Upper lobe of left lung (tissue), 6 donors: ENCODE measurements around the gene KRTAP6-1. TPM values are rescaled to one million over a fixed set of nuclear protein-coding genes. Genes with fewer than 3 reads are reported as not detected.

Experiments
- ATAC-seq, 2 donors: fragments of 200-7000 bp; cut with Tn5 transposase; one replicate each; pipeline ENCODE4 v1.9.1; 2022; ENCODE audit warnings: mild to moderate bottlenecking in 2 of 2, moderate library complexity in 2 of 2; ENCODE audit not compliant: low FRiP score in 2 of 2
- DNase-seq, 2 donors: peaks; one replicate each; pipeline ENCODE4 v3.0.0-alpha.2; 2019 to 2020
- H3K27ac ChIP-seq, 4 donors: fragments of 200-600 bp; sonication (generic); one replicate each; pipeline ENCODE4 v1.5.1; 2016 to 2019
- H3K27me3 ChIP-seq, 4 donors: fragments of 200-600 bp; sonication (generic); one replicate each; pipeline ENCODE4 v1.5.1; 2017 to 2019
- H3K36me3 ChIP-seq, 4 donors: fragments of 200-600 bp; sonication (generic); one replicate each; pipeline ENCODE4 v1.5.1; 2016 to 2019
- H3K4me1 ChIP-seq, 4 donors: fragments of 200-600 bp; sonication (generic); one replicate each; pipeline ENCODE4 v1.5.1; 2018 to 2019
- H3K4me3 ChIP-seq, 4 donors: fragments of 200-600 bp; sonication (generic); one replicate each; pipeline ENCODE4 v1.5.1; 2017 to 2019; ENCODE audit warnings: mild to moderate bottlenecking in 2 of 4, moderate library complexity in 1 of 4
- H3K9me3 ChIP-seq, 4 donors: fragments of 200-600 bp; sonication (generic); one replicate each; pipeline ENCODE4 v1.5.1; 2018 to 2019
- EP300 ChIP-seq, 4 donors: sonication (generic); formaldehyde crosslinking; IDR thresholded peaks; one replicate each; pipeline ENCODE4 v1.5.1; 2017; ENCODE audit warnings: antibody characterized with exemption in 4 of 4, control low read depth in 2 of 4
- POLR2A ChIP-seq, 4 donors: fragments of 450-650 bp; IDR thresholded peaks; one replicate each; pipeline ENCODE4 v1.5.1; 2016 to 2017; ENCODE audit warnings: antibody characterized with exemption in 4 of 4, mild to moderate bottlenecking in 2 of 4
- POLR2AphosphoS5 ChIP-seq, 2 donors: sonication (generic); formaldehyde crosslinking; IDR thresholded peaks; one replicate each; pipeline ENCODE4 v1.5.1; 2017; ENCODE audit warnings: antibody characterized with exemption in 2 of 2
- WGBS, 2 donors: methylation state at CpG; one replicate each; pipeline ENCODE4 v1.1.5; 2017 to 2018; 5-methylcytosine and 5-hydroxymethylcytosine counted together
- total RNA-seq, 6 donors: library from RNA; depleted of rRNA in 4 of 6; stranded (reverse); fragments of >200 nt in 4 of 6; gene quantifications; one replicate each; pipeline versions ENCODE4 v1.1.0 to v1.2.1, GENCODE V29; 2016 to 2021
- TF ChIP-seq, protein P1 (sequence below), 6 experiments: fragments of 450-650 bp in 4 of 6; fragments of 200-600 bp in 2 of 6; sonication (generic) in 2 of 6; IDR thresholded peaks; one replicate each; pipeline ENCODE4 v1.5.1; 2016 to 2019; ENCODE audit warnings: antibody characterized with exemption in 6 of 6
- donor health status: DM: no; HTN: no; CAD: no; lungs with moderate emphysema.
- donor health status: DM: no; HTN: yes; CAD: no; lungs with severe emphysema.

The KRTAP6-1 gene
- total RNA-seq, 6 donors from 2014 or later = not detected

DNA sequence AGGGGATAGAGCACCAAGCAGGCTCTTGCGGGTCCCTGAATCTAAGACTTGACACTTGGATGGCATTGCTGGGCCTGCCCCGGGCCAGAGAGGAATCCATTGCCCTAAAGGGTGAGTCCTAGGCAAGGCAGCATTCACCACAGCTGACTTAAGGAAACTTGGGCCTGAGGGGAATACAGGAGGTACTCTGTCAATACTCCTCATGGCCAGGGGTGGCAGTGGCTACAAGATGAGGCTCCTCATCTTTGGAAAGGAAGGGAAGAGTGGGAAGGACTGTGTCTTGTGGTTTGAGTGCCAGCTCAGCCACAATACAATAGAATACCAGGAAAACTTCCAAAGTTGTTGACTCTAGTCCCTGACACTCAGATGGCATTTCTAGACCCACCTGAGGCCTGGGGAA lies 7.8 kb downstream of the KRTAP6-1 start:
- ATAC-seq = no peak
- WGBS, 2 donors = 93 to 100% methylated on average over 2 of the region's 2 CpGs

GRCh38 chr21:30600787-30601186 lies 12.9 kb downstream of the KRTAP6-1 start, which contains the start of gene KRTAP22-1:
TSS of gene KRTAP22-1 (plus strand) at chr21:30601087.
- no peaks in the 10 kb centered on the region for H3K36me3 ChIP-seq
- DNase-seq (no peak), ATAC-seq (no peak)
- no peaks in the 10 kb centered on the region for H3K9me3 ChIP-seq
- H3K4me3 ChIP-seq = no peak within 1 kb of the TSS
- 0 to 95% methylated on average over 1 of the region's 1 CpG for WGBS, 2 donors
- no peaks in the 10 kb centered on the region for H3K4me1 ChIP-seq
- H3K27ac ChIP-seq = no peak within 1 kb of the TSS
- no peaks in the 10 kb centered on the region for H3K27me3 ChIP-seq
- TF ChIP-seq EP300 (IDR thresholded peaks at IDR 0.05) = no peak
- no peak for TF ChIP-seq POLR2A (IDR thresholded peaks at IDR 0.05)
- TF ChIP-seq POLR2AphosphoS5 (IDR thresholded peaks at IDR 0.05) = no peak

More for the DNA sequence above, 7.8 kb downstream of the KRTAP6-1 start:
- no peak for TF ChIP-seq POLR2A (IDR thresholded peaks at IDR 0.05)
- TF ChIP-seq, protein P1, sequence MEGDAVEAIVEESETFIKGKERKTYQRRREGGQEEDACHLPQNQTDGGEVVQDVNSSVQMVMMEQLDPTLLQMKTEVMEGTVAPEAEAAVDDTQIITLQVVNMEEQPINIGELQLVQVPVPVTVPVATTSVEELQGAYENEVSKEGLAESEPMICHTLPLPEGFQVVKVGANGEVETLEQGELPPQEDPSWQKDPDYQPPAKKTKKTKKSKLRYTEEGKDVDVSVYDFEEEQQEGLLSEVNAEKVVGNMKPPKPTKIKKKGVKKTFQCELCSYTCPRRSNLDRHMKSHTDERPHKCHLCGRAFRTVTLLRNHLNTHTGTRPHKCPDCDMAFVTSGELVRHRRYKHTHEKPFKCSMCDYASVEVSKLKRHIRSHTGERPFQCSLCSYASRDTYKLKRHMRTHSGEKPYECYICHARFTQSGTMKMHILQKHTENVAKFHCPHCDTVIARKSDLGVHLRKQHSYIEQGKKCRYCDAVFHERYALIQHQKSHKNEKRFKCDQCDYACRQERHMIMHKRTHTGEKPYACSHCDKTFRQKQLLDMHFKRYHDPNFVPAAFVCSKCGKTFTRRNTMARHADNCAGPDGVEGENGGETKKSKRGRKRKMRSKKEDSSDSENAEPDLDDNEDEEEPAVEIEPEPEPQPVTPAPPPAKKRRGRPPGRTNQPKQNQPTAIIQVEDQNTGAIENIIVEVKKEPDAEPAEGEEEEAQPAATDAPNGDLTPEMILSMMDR (IDR thresholded peaks at IDR 0.05) = no peak
- no peak for TF ChIP-seq POLR2AphosphoS5 (IDR thresholded peaks at IDR 0.05)
- no peak for TF ChIP-seq EP300 (IDR thresholded peaks at IDR 0.05)
- no peak overlapping the region for H3K4me3 ChIP-seq
- H3K36me3 ChIP-seq = no peaks in the 10 kb centered on the region
- H3K9me3 ChIP-seq = no peaks in the 10 kb centered on the region
- no peak for DNase-seq
- no peaks in the 10 kb centered on the region for H3K27me3 ChIP-seq
- no peaks in the 10 kb centered on the region for H3K4me1 ChIP-seq
- H3K27ac ChIP-seq = no peak overlapping the region

- Histone ChIP-seq H3K27me3 (no peaks in the 10 kb centered on the region), H3K36me3 (no peaks in the 10 kb centered on the region), H3K27ac (no peak within 1 kb of the TSS), H3K9me3 (no peaks in the 10 kb centered on the region), H3K4me3 (no peak within 1 kb of the TSS), H3K4me1 (no peaks in the 10 kb centered on the region)
- TF ChIP-seq EP300 (IDR thresholded peaks at IDR 0.05) (no peak), POLR2A (IDR thresholded peaks at IDR 0.05) (no peak), POLR2AphosphoS5 (IDR thresholded peaks at IDR 0.05) (no peak)
- TF ChIP-seq, protein P1 (IDR thresholded peaks at IDR 0.05) = no peak
- WGBS, 2 donors = 94% methylated on average over 5 to 6 of the region's 6 CpGs
- DNase-seq = no peak
- no peak for ATAC-seq
Measured at GRCh38 chr21:30598802-30599201, 14.9 kb downstream of the KRTAP6-1 start, which contains the start of gene KRTAP6-2. TSS of gene KRTAP6-2 (minus strand) at chr21:30598902. CDS start at chr21:30598874, 28 bp downstream.

GRCh38 chr21:30592140-30592539 lies 21.6 kb downstream of the KRTAP6-1 start, which contains the start of gene KRTAP6-3:
TSS of gene KRTAP6-3 (plus strand) at chr21:30592440. CDS start at chr21:30592446, 6 bp downstream.
- no peak for DNase-seq
- Histone ChIP-seq H3K27ac (no peak within 1 kb of the TSS), H3K36me3 (no peaks in the 10 kb centered on the region), H3K4me3 (no peak within 1 kb of the TSS), H3K4me1 (no peaks in the 10 kb centered on the region), H3K9me3 (no peaks in the 10 kb centered on the region), H3K27me3 (no peaks in the 10 kb centered on the region)
- ATAC-seq = peak; percentile 12 to 37
- WGBS, 2 donors = 92 to 93% methylated on average over 3 to 4 of the region's 4 CpGs
- TF ChIP-seq EP300 (IDR thresholded peaks at IDR 0.05) (no peak), POLR2AphosphoS5 (IDR thresholded peaks at IDR 0.05) (no peak)
- TF ChIP-seq, protein P1 (IDR thresholded peaks at IDR 0.05) = no peak

GRCh38 chr21:30590297-30590696 lies 23.4 kb downstream of the KRTAP6-1 start, which contains the start of gene KRTAP22-2:
TSS of gene KRTAP22-2 (minus strand) at chr21:30590397.
- TF ChIP-seq, protein P1 (IDR thresholded peaks at IDR 0.05) = no peak
- no peak for TF ChIP-seq EP300 (IDR thresholded peaks at IDR 0.05)
- TF ChIP-seq POLR2A (IDR thresholded peaks at IDR 0.05) = no peak
- TF ChIP-seq POLR2AphosphoS5 (IDR thresholded peaks at IDR 0.05) = no peak
- no peak for ATAC-seq
- no peaks in the 10 kb centered on the region for H3K27me3 ChIP-seq
- H3K4me3 ChIP-seq = no peak within 1 kb of the TSS
- DNase-seq = no peak
- H3K27ac ChIP-seq = no peak within 1 kb of the TSS
- H3K9me3 ChIP-seq = no peaks in the 10 kb centered on the region
- no peaks in the 10 kb centered on the region for H3K36me3 ChIP-seq
- H3K4me1 ChIP-seq = no peaks in the 10 kb centered on the region
